Effector memory CD8-positive, alpha-beta T cell (primary cell): ENCODE results near the gene MYO1B.

ENCODE experiments used
- ATAC-seq: fragments of 150-1000 bp; cut with Tn5 transposase; replicated peaks from 2 replicates; pipeline ENCODE4 v1.10.0; 2021; ENCODE audit warnings: mild to moderate bottlenecking, moderate library complexity
- DNase-seq, 3 experiments: peaks; one replicate each; pipeline ENCODE4 v3.0.0; 2021
- H3K27ac Mint-ChIP-seq, 2 donors: one replicate each; pipeline ENCODE4 v1.8.0; 2022; ENCODE audit warnings: mild to moderate bottlenecking in 2 of 2, mixed read lengths in 2 of 2, moderate library complexity in 2 of 2
- H3K27me3 Mint-ChIP-seq, 2 donors: one replicate each; pipeline ENCODE4 v1.8.0; 2022; ENCODE audit warnings: mixed read lengths in 2 of 2
- H3K36me3 Mint-ChIP-seq: one replicate; pipeline ENCODE4 v1.8.0; 2022; ENCODE audit warnings: mild to moderate bottlenecking, moderate library complexity, mixed read lengths; ENCODE audit not compliant: insufficient read depth
- H3K4me1 Mint-ChIP-seq, 2 donors: one replicate each; pipeline ENCODE4 v1.8.0; 2022; ENCODE audit warnings: low read depth in 2 of 2, mixed read lengths in 2 of 2
- H3K4me3 Mint-ChIP-seq, 2 donors: one replicate each; pipeline ENCODE4 v1.8.0; 2022; ENCODE audit warnings: mild to moderate bottlenecking in 2 of 2, mixed read lengths in 2 of 2, moderate library complexity in 2 of 2
- H3K9me3 Mint-ChIP-seq, 2 donors: one replicate each; pipeline ENCODE4 v1.8.0; 2022; ENCODE audit warnings: mixed read lengths in 2 of 2

MYO1B gene

GRCh38 chr2:191215666-191216065 lies 29.5 kb upstream of the MYO1B start:
- Mint-ChIP-seq H3K27ac (no peak overlapping the region), H3K4me3 (no peak overlapping the region), H3K9me3 (no peaks in the 10 kb centered on the region), H3K27me3 (peaks cover 5 to 7% of the 10 kb centered on the region in 2 donors), H3K4me1 (peaks cover 1 to 4% of the 10 kb centered on the region in 2 donors), H3K36me3 (no peaks in the 10 kb centered on the region)
- no peak for DNase-seq
- ATAC-seq, result no peak

DNA sequence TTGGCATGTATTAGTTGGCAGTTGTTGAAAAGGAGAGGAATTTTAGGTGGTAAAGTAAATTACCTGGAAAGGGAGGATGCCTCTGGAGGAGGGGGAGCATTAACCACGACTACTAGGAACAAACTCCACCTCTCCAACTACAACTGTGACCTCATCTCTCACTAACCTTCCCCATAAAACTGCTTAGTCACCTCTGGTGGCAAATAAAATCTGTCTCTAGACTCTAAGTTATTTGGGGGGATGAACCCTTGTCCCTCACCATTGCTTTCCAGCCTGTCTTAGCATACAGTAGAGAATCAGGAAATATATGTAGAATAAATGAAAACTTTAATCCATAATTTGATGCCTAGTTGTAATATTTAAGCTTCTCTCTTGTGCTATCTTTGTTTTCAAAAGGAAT lies 27.6 kb upstream of the MYO1B start:
- Mint-ChIP-seq H3K27ac (no peak overlapping the region), H3K36me3 (no peaks in the 10 kb centered on the region), H3K4me3 (no peak overlapping the region), H3K27me3 (peaks cover 5 to 7% of the 10 kb centered on the region in 2 donors), H3K9me3 (no peaks in the 10 kb centered on the region), H3K4me1 (peaks cover 1 to 4% of the 10 kb centered on the region in 2 donors)
- no peak for DNase-seq
- no peak for ATAC-seq

DNA sequence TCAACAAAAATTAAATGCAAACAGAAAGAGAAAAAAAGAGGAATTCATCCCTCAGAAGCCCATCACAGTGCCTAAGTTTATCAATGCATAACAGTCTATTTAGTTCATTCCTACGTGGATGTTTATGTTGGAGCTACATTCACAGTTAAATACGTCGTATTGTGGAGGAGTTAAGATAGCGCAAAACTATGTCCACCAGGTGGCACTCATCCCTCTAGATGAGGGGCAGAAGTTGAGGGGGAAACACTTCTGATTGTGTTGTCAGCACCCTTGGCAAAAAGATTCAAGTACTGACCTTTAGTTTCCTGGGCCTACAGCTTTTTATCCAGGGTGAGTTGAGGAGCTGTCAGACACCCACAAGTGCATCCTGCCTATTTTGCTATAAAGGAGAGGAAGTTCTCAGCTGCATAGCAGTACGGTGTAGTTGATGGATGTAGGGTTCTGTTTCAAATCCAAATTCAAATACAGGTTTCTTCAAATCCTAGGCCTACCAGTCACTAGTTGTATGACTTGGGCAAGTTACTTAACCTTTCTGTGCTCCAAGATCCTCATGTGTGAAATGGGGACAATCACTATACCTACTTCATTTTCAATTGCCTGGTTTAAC lies 26.8 kb upstream of the MYO1B start:
- DNase-seq (peak; percentile 31 to 43 (median 33)), ATAC-seq (peak; percentile 72)
- H3K36me3 Mint-ChIP-seq, result no peaks in the 10 kb centered on the region
- H3K4me1 Mint-ChIP-seq, result peaks cover 1 to 4% of the 10 kb centered on the region in 2 donors
- peaks cover 5 to 7% of the 10 kb centered on the region in 2 donors for H3K27me3 Mint-ChIP-seq
- H3K9me3 Mint-ChIP-seq, result no peaks in the 10 kb centered on the region
- no peak overlapping the region for H3K4me3 Mint-ChIP-seq
- no peak overlapping the region for H3K27ac Mint-ChIP-seq

- H3K27ac Mint-ChIP-seq, result no peak overlapping the region
- no peak for DNase-seq
- no peaks in the 10 kb centered on the region for H3K9me3 Mint-ChIP-seq
- H3K4me3 Mint-ChIP-seq, result no peak overlapping the region
- no peaks in the 10 kb centered on the region for H3K36me3 Mint-ChIP-seq
- H3K4me1 Mint-ChIP-seq, result peaks cover 1 to 4% of the 10 kb centered on the region in 2 donors
- ATAC-seq, result no peak
- no peaks in the 10 kb centered on the region for H3K27me3 Mint-ChIP-seq
Observed at GRCh38 chr2:191220671-191221070, 24.5 kb upstream of the MYO1B start.

DNA sequence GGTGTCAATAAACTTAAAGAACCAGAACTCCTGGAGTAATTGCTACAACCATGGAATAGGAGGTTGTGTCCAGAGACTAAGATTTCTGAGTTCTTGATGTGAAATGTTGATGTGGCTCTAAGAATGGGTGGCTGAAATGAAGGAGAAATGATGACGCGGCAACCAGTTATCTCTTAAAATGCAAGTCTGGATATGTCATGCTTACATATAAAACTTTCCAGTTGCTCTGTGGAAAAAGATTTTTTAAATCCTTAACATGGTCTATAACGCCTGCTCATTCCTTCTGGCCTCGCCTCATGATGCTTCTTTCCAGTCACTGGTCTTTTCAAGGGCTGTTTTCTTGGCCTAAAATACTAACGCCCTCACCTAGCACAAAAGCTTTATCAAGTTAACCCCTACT lies 23.5 kb upstream of the MYO1B start:
- no peak for ATAC-seq
- Mint-ChIP-seq H3K27me3 (no peaks in the 10 kb centered on the region), H3K4me1 (peaks cover 1 to 4% of the 10 kb centered on the region in 2 donors), H3K9me3 (no peaks in the 10 kb centered on the region), H3K4me3 (no peak overlapping the region), H3K36me3 (no peaks in the 10 kb centered on the region), H3K27ac (no peak overlapping the region)
- no peak for DNase-seq

- no peaks in the 10 kb centered on the region for H3K9me3 Mint-ChIP-seq
- H3K4me3 Mint-ChIP-seq, result no peak overlapping the region
- no peaks in the 10 kb centered on the region for H3K27me3 Mint-ChIP-seq
- peaks cover 1 to 4% of the 10 kb centered on the region in 2 donors for H3K4me1 Mint-ChIP-seq
- H3K36me3 Mint-ChIP-seq, result no peaks in the 10 kb centered on the region
- ATAC-seq (no peak), DNase-seq (no peak)
- H3K27ac Mint-ChIP-seq, result no peak overlapping the region
Observed at GRCh38 chr2:191222507-191222906, 22.7 kb upstream of the MYO1B start.

GRCh38 chr2:191222952-191223351 lies 22.3 kb upstream of the MYO1B start:
- H3K36me3 Mint-ChIP-seq, result no peaks in the 10 kb centered on the region
- DNase-seq, result no peak
- peaks cover 1 to 4% of the 10 kb centered on the region in 2 donors for H3K4me1 Mint-ChIP-seq
- no peak for ATAC-seq
- H3K4me3 Mint-ChIP-seq, result no peak overlapping the region
- no peaks in the 10 kb centered on the region for H3K27me3 Mint-ChIP-seq
- H3K9me3 Mint-ChIP-seq, result no peaks in the 10 kb centered on the region
- H3K27ac Mint-ChIP-seq, result no peak overlapping the region

- no peak for ATAC-seq
- H3K4me1 Mint-ChIP-seq, result peaks cover 1 to 4% of the 10 kb centered on the region in 2 donors
- H3K27ac Mint-ChIP-seq, result no peak overlapping the region
- H3K9me3 Mint-ChIP-seq, result no peaks in the 10 kb centered on the region
- H3K27me3 Mint-ChIP-seq, result no peaks in the 10 kb centered on the region
- DNase-seq, result no peak
- no peaks in the 10 kb centered on the region for H3K36me3 Mint-ChIP-seq
- no peak overlapping the region for H3K4me3 Mint-ChIP-seq
Observed at GRCh38 chr2:191225126-191225525, 20.1 kb upstream of the MYO1B start.

DNA sequence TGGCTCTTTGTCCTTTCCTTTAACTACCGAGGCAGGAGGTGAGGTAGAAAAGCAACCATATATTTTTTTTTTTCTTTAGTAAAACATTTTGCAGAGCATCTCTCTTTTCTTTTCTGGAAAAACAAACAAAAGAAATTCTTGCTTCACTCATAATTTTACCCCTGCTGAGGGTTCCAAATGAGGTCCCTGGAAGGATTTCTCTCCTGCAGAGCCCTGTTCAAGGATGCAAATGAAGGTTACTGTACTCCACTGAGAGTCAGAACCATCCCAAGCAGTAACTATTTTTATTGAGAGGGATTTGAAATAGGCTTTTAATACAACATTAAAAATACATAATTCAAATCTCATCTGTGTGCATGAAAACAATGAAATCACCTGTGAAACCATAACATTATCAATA lies 19.5 kb upstream of the MYO1B start:
- no peak for DNase-seq
- no peak overlapping the region for H3K4me3 Mint-ChIP-seq
- no peak overlapping the region for H3K27ac Mint-ChIP-seq
- no peaks in the 10 kb centered on the region for H3K9me3 Mint-ChIP-seq
- ATAC-seq, result no peak
- no peaks in the 10 kb centered on the region for H3K36me3 Mint-ChIP-seq
- H3K4me1 Mint-ChIP-seq, result no peaks in the 10 kb centered on the region
- no peaks in the 10 kb centered on the region for H3K27me3 Mint-ChIP-seq

DNA sequence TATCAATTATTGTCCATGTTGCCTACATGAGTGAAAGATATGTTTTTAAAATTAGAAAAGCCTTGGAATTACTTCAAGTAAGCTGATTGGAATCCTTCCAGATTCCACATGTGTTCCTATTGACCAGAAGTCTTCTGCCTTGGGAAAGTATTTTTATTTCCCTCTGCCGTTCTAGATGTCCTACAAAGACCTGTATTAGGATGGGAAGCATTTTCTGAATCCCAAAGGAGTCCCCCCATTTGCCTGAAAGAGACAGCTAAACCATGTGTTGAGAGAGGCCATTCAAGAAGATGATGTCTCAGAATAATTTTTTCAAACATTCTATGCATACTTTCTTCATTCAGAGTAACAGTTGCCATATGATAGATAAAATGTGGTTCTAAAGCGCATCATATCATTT lies 19.0 kb upstream of the MYO1B start:
- Mint-ChIP-seq H3K27ac (no peak overlapping the region), H3K4me3 (no peak overlapping the region), H3K4me1 (no peaks in the 10 kb centered on the region), H3K36me3 (no peaks in the 10 kb centered on the region), H3K27me3 (no peaks in the 10 kb centered on the region), H3K9me3 (no peaks in the 10 kb centered on the region)
- DNase-seq, result no peak
- no peak for ATAC-seq

DNA sequence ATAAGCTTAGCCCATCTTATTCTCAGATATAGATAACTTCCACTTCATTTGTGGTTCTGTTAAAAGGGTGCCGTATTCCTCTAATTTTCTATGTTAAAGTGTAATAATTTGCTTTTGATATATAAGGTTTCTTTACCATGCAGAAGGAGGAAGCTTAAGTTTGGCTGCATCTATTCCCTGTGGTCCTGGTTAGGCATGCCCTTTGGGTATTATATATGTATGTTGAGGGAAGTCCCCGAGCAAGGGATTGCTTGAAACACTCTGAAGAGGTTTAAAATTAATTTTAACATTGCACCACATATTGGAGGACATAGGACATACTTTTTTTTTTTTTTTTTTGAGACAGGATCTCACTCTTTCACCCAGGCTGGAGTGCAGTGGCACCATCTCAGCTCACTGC lies 16.9 kb upstream of the MYO1B start:
- DNase-seq (no peak), ATAC-seq (no peak)
- no peaks in the 10 kb centered on the region for H3K4me1 Mint-ChIP-seq
- no peaks in the 10 kb centered on the region for H3K27me3 Mint-ChIP-seq
- H3K9me3 Mint-ChIP-seq, result no peaks in the 10 kb centered on the region
- no peak overlapping the region for H3K27ac Mint-ChIP-seq
- H3K36me3 Mint-ChIP-seq, result no peaks in the 10 kb centered on the region
- H3K4me3 Mint-ChIP-seq, result no peak overlapping the region

DNA sequence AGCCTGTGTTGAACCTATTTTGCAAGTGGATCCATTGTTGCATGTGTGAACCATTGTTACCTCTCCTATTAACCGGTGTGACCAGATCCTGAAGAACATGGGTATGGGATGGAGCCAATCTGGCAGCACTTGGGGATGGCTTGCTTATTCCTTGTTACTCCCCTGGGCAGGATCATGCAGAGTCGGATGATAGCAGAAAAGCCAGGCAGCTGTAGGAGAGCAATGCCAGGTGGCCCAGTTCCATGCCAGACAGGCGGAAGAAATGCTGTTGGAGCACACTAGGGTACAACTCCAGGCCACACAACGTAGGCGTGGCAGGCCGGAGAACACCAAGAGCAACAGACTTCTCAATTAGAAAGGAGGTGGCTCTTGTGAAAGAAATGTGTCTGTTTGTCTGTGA lies 16.3 kb upstream of the MYO1B start:
- Mint-ChIP-seq H3K4me3 (no peak overlapping the region), H3K4me1 (no peaks in the 10 kb centered on the region), H3K36me3 (no peaks in the 10 kb centered on the region), H3K9me3 (no peaks in the 10 kb centered on the region), H3K27ac (no peak overlapping the region), H3K27me3 (no peaks in the 10 kb centered on the region)
- ATAC-seq (no peak), DNase-seq (no peak)

DNA sequence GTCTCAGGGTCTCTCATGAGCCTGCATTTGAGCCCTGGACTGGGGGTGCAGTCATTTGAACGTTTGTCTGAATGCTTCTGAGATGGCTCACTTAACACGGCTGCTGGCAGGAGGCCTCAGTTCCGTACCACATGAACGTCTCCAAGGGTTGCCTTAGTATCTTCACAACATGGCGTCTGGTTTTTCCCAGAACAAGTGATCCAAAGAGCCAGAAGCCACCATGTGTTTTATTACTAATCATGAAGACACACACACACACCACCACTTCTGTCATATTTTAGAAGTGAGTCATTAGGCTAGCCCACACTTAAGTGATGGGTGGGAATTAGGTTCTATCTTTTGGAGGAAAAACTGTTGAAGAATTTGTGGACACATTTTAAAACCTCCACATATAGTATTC lies 15.0 kb upstream of the MYO1B start:
- Mint-ChIP-seq H3K4me1 (no peaks in the 10 kb centered on the region), H3K9me3 (no peaks in the 10 kb centered on the region), H3K27me3 (no peaks in the 10 kb centered on the region), H3K4me3 (no peak overlapping the region), H3K27ac (no peak overlapping the region), H3K36me3 (no peaks in the 10 kb centered on the region)
- no peak for ATAC-seq
- no peak for DNase-seq

- ATAC-seq, result no peak
- no peak for DNase-seq
- H3K36me3 Mint-ChIP-seq, result no peaks in the 10 kb centered on the region
- H3K4me1 Mint-ChIP-seq, result no peaks in the 10 kb centered on the region
- H3K27me3 Mint-ChIP-seq, result no peaks in the 10 kb centered on the region
- H3K4me3 Mint-ChIP-seq, result no peak overlapping the region
- H3K9me3 Mint-ChIP-seq, result peaks cover 0 to under 1% of the 10 kb centered on the region in 2 donors
- H3K27ac Mint-ChIP-seq, result no peak overlapping the region
Observed at GRCh38 chr2:191231995-191232394, 13.2 kb upstream of the MYO1B start.

GRCh38 chr2:191233533-191233932 lies 11.7 kb upstream of the MYO1B start:
- no peaks in the 10 kb centered on the region for H3K36me3 Mint-ChIP-seq
- no peak overlapping the region for H3K4me3 Mint-ChIP-seq
- DNase-seq (no peak), ATAC-seq (no peak)
- H3K27me3 Mint-ChIP-seq, result no peaks in the 10 kb centered on the region
- no peak overlapping the region for H3K27ac Mint-ChIP-seq
- H3K9me3 Mint-ChIP-seq, result peaks cover 0 to 3% of the 10 kb centered on the region in 2 donors
- no peaks in the 10 kb centered on the region for H3K4me1 Mint-ChIP-seq
